HFFc6 (cell line): Measurements from ENCODE around the gene FMN1. TPM values are rescaled to one million over a fixed set of nuclear protein-coding genes. Genes with fewer than 3 reads are reported as not detected.
A peak's percentile ranks its signal among the peaks of the same experiment; 100 is the strongest.

Source experiments
- DNase-seq: peaks from one replicate; pipeline ENCODE4 v3.0.0-alpha.2; 2018
- H3K27ac Mint-ChIP-seq: 2 replicates; pipeline ENCODE4 v1.8.0; 2020; ENCODE audit warnings: mild to moderate bottlenecking, mixed read lengths
- H3K27me3 Mint-ChIP-seq: 2 replicates; pipeline ENCODE4 v1.8.0; 2021; ENCODE audit warnings: mild to moderate bottlenecking, moderate library complexity, mixed read lengths; ENCODE audit not compliant: insufficient read depth
- H3K36me3 Mint-ChIP-seq: 2 replicates; pipeline ENCODE4 v1.8.0; 2021; ENCODE audit warnings: low read depth, mixed read lengths
- H3K4me1 Mint-ChIP-seq: 2 replicates; pipeline ENCODE4 v1.8.0; 2020; ENCODE audit warnings: low read depth, mixed read lengths
- H3K4me3 Mint-ChIP-seq: 2 replicates; pipeline ENCODE4 v1.8.0; 2020; ENCODE audit warnings: mild to moderate bottlenecking, moderate library complexity, mixed read lengths
- H3K9me3 Mint-ChIP-seq: 2 replicates; pipeline ENCODE4 v1.8.0; 2020; ENCODE audit warnings: mild to moderate bottlenecking, mixed read lengths
- CTCF ChIP-seq: fragments of 200-600 bp; sonication (generic); IDR thresholded peaks from 2 replicates; pipeline ENCODE4 v1.5.0; 2021; ENCODE audit warnings: antibody characterized with exemption, mild to moderate bottlenecking
- total RNA-seq, 6 experiments: library from RNA; stranded (reverse); fragmentation: NEBNext Ultra II Directional; extraction: Animal tissue kit (Norgen Biotek cat#: 25700); gene quantifications; 2 replicates in 1 of 6; 3 replicates in 5 of 6; pipeline ENCODE4 v1.2.3, GENCODE V29; 2021

FMN1 gene
- total RNA-seq, 6 experiments from 2014 or later = 8.3 to 14.0 (median 12.6) TPM

- Mint-ChIP-seq H3K4me3 (peak overlapping the region; percentile 10; the same call in 1 of the 2 replicates), H3K27me3 (peaks cover 1% of the 10 kb centered on the region; the same call in 1 of the 2 replicates), H3K36me3 (peaks cover 34% of the 10 kb centered on the region), H3K9me3 (no peaks in the 10 kb centered on the region), H3K4me1 (peaks cover 90% of the 10 kb centered on the region), H3K27ac (peak overlapping the region; percentile 78)
- DNase-seq = peak; percentile 36
- TF ChIP-seq CTCF = no peak
These were observed 361.1 kb downstream of the FMN1 start for GRCh38 chr15:32833379-32833821.

GRCh38 chr15:32831485-32831884 is 363.0 kb downstream of the FMN1 start:
- no peaks in the 10 kb centered on the region; the same call in 1 of the 2 replicates for H3K27me3 Mint-ChIP-seq

GRCh38 chr15:32830241-32830640 is 364.3 kb downstream of the FMN1 start:
- Mint-ChIP-seq H3K27me3 (no peaks in the 10 kb centered on the region; the same call in 1 of the 2 replicates), H3K27ac (peak overlapping the region; percentile 78), H3K4me3 (peak overlapping the region; percentile 3; the same call in 1 of the 2 replicates), H3K9me3 (no peaks in the 10 kb centered on the region), H3K4me1 (peaks cover 100% of the 10 kb centered on the region), H3K36me3 (peaks cover 31% of the 10 kb centered on the region)
- DNase-seq = no peak
- TF ChIP-seq CTCF = no peak

More at GRCh38 chr15:32831485-32831884, 363.0 kb downstream of the FMN1 start:
- Mint-ChIP-seq H3K4me1 (peaks cover 90% of the 10 kb centered on the region), H3K4me3 (peak overlapping the region; percentile 12; the same call in 1 of the 2 replicates), H3K27ac (peak overlapping the region; percentile 78), H3K36me3 (peaks cover 26% of the 10 kb centered on the region), H3K9me3 (no peaks in the 10 kb centered on the region)
- no peak for TF ChIP-seq CTCF
- DNase-seq = no peak

GRCh38 chr15:32829436-32829835 is 365.1 kb downstream of the FMN1 start:
- Mint-ChIP-seq H3K4me3 (peak overlapping the region; percentile 64), H3K4me1 (peaks cover 100% of the 10 kb centered on the region), H3K9me3 (no peaks in the 10 kb centered on the region), H3K27me3 (no peaks in the 10 kb centered on the region; the same call in 1 of the 2 replicates), H3K27ac (peak overlapping the region; percentile 78), H3K36me3 (peaks cover 34% of the 10 kb centered on the region)
- DNase-seq = no peak
- TF ChIP-seq CTCF = no peak

GRCh38 chr15:32828507-32829186 is 365.9 kb downstream of the FMN1 start:
- Mint-ChIP-seq H3K27ac (peak overlapping the region; percentile 78), H3K4me1 (peaks cover 100% of the 10 kb centered on the region), H3K36me3 (peaks cover 40% of the 10 kb centered on the region), H3K4me3 (peak overlapping the region; percentile 64), H3K27me3 (no peaks in the 10 kb centered on the region; the same call in 1 of the 2 replicates), H3K9me3 (no peaks in the 10 kb centered on the region)
- peak; percentile 93 for DNase-seq
- no peak for TF ChIP-seq CTCF
